ENCODE data around the gene CNTN4.

DNA sequence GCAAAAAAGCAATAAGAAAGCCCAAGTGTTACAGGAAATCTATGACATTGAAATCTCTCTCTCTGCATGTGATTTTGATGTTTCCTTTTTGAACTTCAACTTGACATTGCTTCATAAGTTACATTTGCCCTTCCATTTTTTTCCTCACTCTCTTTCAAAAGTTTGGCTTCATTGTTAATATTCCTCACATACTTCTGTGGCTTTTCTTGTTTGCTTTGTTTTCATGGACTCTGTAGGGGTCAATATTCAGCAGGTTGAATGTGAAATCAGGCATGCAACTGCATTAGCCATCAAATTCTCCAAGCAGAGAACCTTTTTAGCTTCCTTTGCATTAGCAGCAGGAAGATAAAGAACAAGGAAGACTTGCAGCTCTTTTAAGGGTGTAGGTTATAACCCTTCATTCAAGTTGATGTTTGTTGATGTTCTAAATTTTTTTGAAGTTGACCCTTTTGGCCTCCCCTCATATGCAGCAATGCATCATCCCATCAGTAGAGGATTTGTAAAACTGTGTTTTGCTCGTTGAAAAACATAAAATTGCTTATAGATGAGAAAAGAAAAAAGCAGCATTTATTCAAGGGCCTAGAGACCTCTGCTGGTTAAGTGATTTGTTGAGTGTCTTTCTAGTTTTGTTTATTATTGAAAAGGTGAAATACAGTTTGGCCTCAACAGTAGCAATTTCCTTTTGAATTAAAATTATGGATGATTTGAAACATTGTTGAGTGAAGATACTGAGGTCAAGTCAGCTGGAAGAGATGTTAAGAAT lies 800.1 kb downstream of the CNTN4 start:
- TF ChIP-seq, protein P1, sequence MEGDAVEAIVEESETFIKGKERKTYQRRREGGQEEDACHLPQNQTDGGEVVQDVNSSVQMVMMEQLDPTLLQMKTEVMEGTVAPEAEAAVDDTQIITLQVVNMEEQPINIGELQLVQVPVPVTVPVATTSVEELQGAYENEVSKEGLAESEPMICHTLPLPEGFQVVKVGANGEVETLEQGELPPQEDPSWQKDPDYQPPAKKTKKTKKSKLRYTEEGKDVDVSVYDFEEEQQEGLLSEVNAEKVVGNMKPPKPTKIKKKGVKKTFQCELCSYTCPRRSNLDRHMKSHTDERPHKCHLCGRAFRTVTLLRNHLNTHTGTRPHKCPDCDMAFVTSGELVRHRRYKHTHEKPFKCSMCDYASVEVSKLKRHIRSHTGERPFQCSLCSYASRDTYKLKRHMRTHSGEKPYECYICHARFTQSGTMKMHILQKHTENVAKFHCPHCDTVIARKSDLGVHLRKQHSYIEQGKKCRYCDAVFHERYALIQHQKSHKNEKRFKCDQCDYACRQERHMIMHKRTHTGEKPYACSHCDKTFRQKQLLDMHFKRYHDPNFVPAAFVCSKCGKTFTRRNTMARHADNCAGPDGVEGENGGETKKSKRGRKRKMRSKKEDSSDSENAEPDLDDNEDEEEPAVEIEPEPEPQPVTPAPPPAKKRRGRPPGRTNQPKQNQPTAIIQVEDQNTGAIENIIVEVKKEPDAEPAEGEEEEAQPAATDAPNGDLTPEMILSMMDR (IDR thresholded peaks at IDR 0.05; ENCODE audit: control extremely low read depth in 1 of 3, insufficient read depth in 1 of 3, low read depth in 1 of 3, low read length in 3 of 3): no peak
- no peak for TF ChIP-seq SP1 (IDR thresholded peaks at IDR 0.05; ENCODE audit: low read depth, low read length)
- no peak for TF ChIP-seq PHF8 (conservative IDR thresholded peaks at IDR 0.05; ENCODE audit: low read depth, low read length)
- TF ChIP-seq POLR2A (IDR thresholded peaks at IDR 0.05; ENCODE audit: control extremely low read depth in 1 of 2, low read depth in 2 of 2, low read length in 2 of 2): no peak
- TF ChIP-seq KDM5A (IDR thresholded peaks at IDR 0.05; ENCODE audit: low read length): no peak
- no peak for TF ChIP-seq TAF1 (IDR thresholded peaks at IDR 0.05; ENCODE audit: low read depth, low read length)
- TF ChIP-seq POLR2AphosphoS5 (IDR thresholded peaks at IDR 0.05; ENCODE audit: low read depth, low read length): no peak
- no peak for TF ChIP-seq SRF (IDR thresholded peaks at IDR 0.05; ENCODE audit: low read depth, low read length)
- no peak for TF ChIP-seq HDAC6 (IDR thresholded peaks at IDR 0.05; ENCODE audit: low read depth, low read length)
- TF ChIP-seq YY1 (IDR thresholded peaks at IDR 0.05; ENCODE audit: low read depth, low read length): no peak
- no peak for TF ChIP-seq TBP (IDR thresholded peaks at IDR 0.05; ENCODE audit: low read depth, low read length)
- TF ChIP-seq, protein P2, sequence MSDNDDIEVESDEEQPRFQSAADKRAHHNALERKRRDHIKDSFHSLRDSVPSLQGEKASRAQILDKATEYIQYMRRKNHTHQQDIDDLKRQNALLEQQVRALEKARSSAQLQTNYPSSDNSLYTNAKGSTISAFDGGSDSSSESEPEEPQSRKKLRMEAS (IDR thresholded peaks at IDR 0.05): no peak
- no peak for TF ChIP-seq SUZ12 (IDR thresholded peaks at IDR 0.05; ENCODE audit: low read length)
- TF ChIP-seq, protein P3, sequence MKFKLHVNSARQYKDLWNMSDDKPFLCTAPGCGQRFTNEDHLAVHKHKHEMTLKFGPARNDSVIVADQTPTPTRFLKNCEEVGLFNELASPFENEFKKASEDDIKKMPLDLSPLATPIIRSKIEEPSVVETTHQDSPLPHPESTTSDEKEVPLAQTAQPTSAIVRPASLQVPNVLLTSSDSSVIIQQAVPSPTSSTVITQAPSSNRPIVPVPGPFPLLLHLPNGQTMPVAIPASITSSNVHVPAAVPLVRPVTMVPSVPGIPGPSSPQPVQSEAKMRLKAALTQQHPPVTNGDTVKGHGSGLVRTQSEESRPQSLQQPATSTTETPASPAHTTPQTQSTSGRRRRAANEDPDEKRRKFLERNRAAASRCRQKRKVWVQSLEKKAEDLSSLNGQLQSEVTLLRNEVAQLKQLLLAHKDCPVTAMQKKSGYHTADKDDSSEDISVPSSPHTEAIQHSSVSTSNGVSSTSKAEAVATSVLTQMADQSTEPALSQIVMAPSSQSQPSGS (IDR thresholded peaks at IDR 0.05; ENCODE audit: low read length): no peak
